Right lobe of liver (tissue), 4 donors: Measurements from ENCODE around the gene CCDC60.

ENCODE experiments used
- POLR2A ChIP-seq: fragments of 450-650 bp; IDR thresholded peaks from one replicate; pipeline ENCODE4 v1.6.1; 2017; ENCODE audit warnings: antibody characterized with exemption, mild to moderate bottlenecking
- TF ChIP-seq, protein P1 (sequence below), 4 donors: fragments of 200-600 bp in 3 of 4; fragments of 450-650 bp in 1 of 4; IDR thresholded peaks; one replicate each; pipeline versions ENCODE4 v1.5.1 to v1.8.0; 2016 to 2022; ENCODE audit warnings: antibody characterized with exemption in 4 of 4, mild to moderate bottlenecking in 2 of 4
- donor health status: DM: no; HTN: no; CAD: no.
- donor health status: DM: no; HTN: no; CAD: no.
- donor health status: DM: no; HTN: yes; CAD: no.

DNA sequence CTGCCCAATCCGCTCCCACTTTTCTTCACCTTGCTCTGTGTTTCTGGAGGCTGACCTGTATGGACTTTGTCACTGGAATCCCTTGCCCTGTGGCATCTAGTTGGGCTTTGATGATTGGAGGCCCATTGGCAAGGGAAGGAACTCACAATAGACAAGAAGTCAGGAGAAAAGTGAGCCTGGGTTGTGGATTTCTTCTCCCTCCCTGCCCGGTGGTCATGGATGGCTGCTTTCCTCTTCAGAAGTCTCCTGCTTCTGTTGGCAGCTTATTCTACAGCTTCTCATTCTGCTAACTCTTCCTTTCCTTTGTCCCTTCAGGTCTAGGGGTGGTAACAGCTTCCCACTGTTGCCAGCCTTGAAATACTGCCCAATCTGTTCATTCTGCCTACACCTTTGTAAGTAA is 13.9 kb upstream of the CCDC60 start:
- TF ChIP-seq, protein P1, sequence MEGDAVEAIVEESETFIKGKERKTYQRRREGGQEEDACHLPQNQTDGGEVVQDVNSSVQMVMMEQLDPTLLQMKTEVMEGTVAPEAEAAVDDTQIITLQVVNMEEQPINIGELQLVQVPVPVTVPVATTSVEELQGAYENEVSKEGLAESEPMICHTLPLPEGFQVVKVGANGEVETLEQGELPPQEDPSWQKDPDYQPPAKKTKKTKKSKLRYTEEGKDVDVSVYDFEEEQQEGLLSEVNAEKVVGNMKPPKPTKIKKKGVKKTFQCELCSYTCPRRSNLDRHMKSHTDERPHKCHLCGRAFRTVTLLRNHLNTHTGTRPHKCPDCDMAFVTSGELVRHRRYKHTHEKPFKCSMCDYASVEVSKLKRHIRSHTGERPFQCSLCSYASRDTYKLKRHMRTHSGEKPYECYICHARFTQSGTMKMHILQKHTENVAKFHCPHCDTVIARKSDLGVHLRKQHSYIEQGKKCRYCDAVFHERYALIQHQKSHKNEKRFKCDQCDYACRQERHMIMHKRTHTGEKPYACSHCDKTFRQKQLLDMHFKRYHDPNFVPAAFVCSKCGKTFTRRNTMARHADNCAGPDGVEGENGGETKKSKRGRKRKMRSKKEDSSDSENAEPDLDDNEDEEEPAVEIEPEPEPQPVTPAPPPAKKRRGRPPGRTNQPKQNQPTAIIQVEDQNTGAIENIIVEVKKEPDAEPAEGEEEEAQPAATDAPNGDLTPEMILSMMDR (IDR thresholded peaks at IDR 0.05) = no peak
- TF ChIP-seq POLR2A = no peak
